Panc1 (cell line): ENCODE results near the gene OAS1. TPM values are rescaled to one million over a fixed set of nuclear protein-coding genes. Genes with fewer than 3 reads are reported as not detected.

Experiments used
- ATAC-seq: fragments of 200-7000 bp; cut with Tn5 transposase; 2 replicates; pipeline ENCODE4 v1.9.1; 2020; ENCODE audit warnings: mild to moderate bottlenecking, moderate library complexity
- BruUV-seq: library from RNA; stranded (reverse); fragments of 400-500 nt; replicated peaks from 2 replicates; lab custom pipeline; 2021; lab: Mats Ljungman, UMichigan
- CTCF ChIA-PET: fragments of 300-600 bp; sonication (Branson Sonifier 250); formaldehyde crosslinking; loops from one replicate; lab custom pipeline; 2022; ENCODE audit warnings: antibody characterized with exemption; lab: Charles Lee
- POLR2A ChIA-PET: fragments of 300-600 bp; sonication (Branson Sonifier 250); formaldehyde crosslinking; loops from one replicate; lab custom pipeline; 2022; ENCODE audit warnings: antibody characterized with exemption; lab: Charles Lee
- DNase-seq: peaks from one replicate; pipeline ENCODE4 v3.0.0-alpha.2; 2010; ENCODE audit warnings: low read depth, low spot score
- H3K27ac ChIP-seq: 2 replicates; pipeline ENCODE4 v1.5.1; 2011; ENCODE audit warnings: mild to moderate bottlenecking, low read length, inconsistent platforms
- H3K27me3 ChIP-seq: fragments of 200-500 bp; sonication (Bioruptor generic); 2 replicates; pipeline ENCODE4 v1.6.0; 2014; ENCODE audit warnings: low read length, inconsistent platforms; ENCODE audit not compliant: control insufficient read depth, insufficient read depth
- H3K36me3 ChIP-seq: fragments of 200-500 bp; sonication (Bioruptor generic); 2 replicates; pipeline ENCODE4 v1.5.1; 2014; ENCODE audit warnings: inconsistent platforms, mild to moderate bottlenecking, low read length, moderate library complexity; ENCODE audit not compliant: control insufficient read depth, insufficient read depth
- H3K4me1 ChIP-seq: 2 replicates; pipeline ENCODE4 v1.5.1; 2011; ENCODE audit warnings: inconsistent platforms, mild to moderate bottlenecking, low read length, moderate library complexity; ENCODE audit not compliant: control insufficient read depth, insufficient read depth
- H3K4me3 ChIP-seq, 2 experiments: 2 replicates each; pipeline ENCODE4 v1.5.1; 2011 to 2012; ENCODE audit warnings: low read depth in 2 of 2, low read length in 2 of 2, mild to moderate bottlenecking in 2 of 2, inconsistent platforms in 1 of 2, moderate library complexity in 1 of 2
- H3K9me3 ChIP-seq: fragments of 200-500 bp; sonication (Bioruptor generic); 2 replicates; pipeline ENCODE4 v1.5.1; 2014; ENCODE audit warnings: low read depth, mild to moderate bottlenecking, inconsistent platforms, low read length, moderate library complexity; ENCODE audit not compliant: control insufficient read depth, insufficient read depth
- POLR2AphosphoS5 ChIP-seq: IDR thresholded peaks from 2 replicates; pipeline ENCODE4 v1.6.1; 2012; ENCODE audit warnings: mild to moderate bottlenecking, low read depth, low read length, moderate library complexity
- SIN3A ChIP-seq: IDR thresholded peaks from 2 replicates; pipeline ENCODE4 v1.6.1; 2012; ENCODE audit warnings: low read depth, mild to moderate bottlenecking, low read length, moderate library complexity, borderline replicate concordance; ENCODE audit not compliant: insufficient read depth
- TCF7L2 ChIP-seq: IDR thresholded peaks from 2 replicates; pipeline ENCODE4 v1.6.1; 2011; ENCODE audit warnings: mild to moderate bottlenecking, low read depth, low read length, inconsistent platforms
- in situ Hi-C: cut with HindIII; loops from 2 replicates; pipeline ENCODE4 v1.10.0; 2016; ENCODE audit warnings: low sequenced_read_pairs, low pct_unique_long_range_greater_than_20kb
- intact Hi-C: fragments of 100-400 bp; cut with micrococcal nuclease; formaldehyde crosslinking; loops from one replicate; pipeline ENCODE4 v1.10.0; 2022; ENCODE audit not compliant: unreplicated experiment
- total RNA-seq: library from RNA; stranded (reverse); gene quantifications from one replicate; pipeline ENCODE4 v1.2.1, GENCODE V29; 2021; ENCODE audit not compliant: unreplicated experiment
- TF ChIP-seq, protein P1 (sequence below): fragments of 450-650 bp; IDR thresholded peaks from 2 replicates; pipeline ENCODE4 v1.5.1; 2017; ENCODE audit warnings: mild to moderate bottlenecking
- TF ChIP-seq, protein P2 (sequence below), 2 experiments: IDR thresholded peaks; 2 replicates each; pipeline ENCODE4 v1.6.1; 2011 to 2012; ENCODE audit warnings: low read depth in 2 of 2, control low read depth in 1 of 2, low read length in 1 of 2, mild to moderate bottlenecking in 1 of 2, moderate library complexity in 1 of 2; ENCODE audit not compliant: insufficient read depth in 1 of 2

OAS1 gene
- total RNA-seq, 1 experiment from 2014 or later, result 4.5 TPM

DNA sequence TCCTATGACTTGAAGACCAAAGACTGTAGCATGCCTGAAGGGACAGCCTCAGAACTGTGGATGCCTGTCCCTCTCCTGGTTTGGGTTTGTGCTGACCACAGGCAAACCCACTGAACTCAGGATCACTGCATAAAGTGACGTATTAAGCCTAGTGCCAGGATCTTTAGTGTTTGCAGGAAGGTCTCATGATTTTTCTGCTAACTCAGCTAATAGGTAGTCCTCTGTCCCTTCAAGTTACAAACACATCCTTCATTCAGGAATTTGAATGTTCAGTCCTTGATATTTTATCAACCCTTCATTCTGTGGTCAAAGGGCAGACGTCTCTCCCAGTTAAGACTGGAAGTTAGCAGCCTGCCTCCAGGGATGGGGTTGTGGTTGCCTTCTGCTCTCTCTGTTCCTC is 21.2 kb downstream of the OAS1 start:
- H3K27ac ChIP-seq, result no peak overlapping the region
- intact Hi-C loops (no loop called here), in situ Hi-C loops (no loop called here)
- no peaks in the 10 kb centered on the region for H3K36me3 ChIP-seq
- TF ChIP-seq, protein P1, sequence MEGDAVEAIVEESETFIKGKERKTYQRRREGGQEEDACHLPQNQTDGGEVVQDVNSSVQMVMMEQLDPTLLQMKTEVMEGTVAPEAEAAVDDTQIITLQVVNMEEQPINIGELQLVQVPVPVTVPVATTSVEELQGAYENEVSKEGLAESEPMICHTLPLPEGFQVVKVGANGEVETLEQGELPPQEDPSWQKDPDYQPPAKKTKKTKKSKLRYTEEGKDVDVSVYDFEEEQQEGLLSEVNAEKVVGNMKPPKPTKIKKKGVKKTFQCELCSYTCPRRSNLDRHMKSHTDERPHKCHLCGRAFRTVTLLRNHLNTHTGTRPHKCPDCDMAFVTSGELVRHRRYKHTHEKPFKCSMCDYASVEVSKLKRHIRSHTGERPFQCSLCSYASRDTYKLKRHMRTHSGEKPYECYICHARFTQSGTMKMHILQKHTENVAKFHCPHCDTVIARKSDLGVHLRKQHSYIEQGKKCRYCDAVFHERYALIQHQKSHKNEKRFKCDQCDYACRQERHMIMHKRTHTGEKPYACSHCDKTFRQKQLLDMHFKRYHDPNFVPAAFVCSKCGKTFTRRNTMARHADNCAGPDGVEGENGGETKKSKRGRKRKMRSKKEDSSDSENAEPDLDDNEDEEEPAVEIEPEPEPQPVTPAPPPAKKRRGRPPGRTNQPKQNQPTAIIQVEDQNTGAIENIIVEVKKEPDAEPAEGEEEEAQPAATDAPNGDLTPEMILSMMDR, result no peak
- TF ChIP-seq POLR2AphosphoS5, result no peak
- TF ChIP-seq, protein P2, sequence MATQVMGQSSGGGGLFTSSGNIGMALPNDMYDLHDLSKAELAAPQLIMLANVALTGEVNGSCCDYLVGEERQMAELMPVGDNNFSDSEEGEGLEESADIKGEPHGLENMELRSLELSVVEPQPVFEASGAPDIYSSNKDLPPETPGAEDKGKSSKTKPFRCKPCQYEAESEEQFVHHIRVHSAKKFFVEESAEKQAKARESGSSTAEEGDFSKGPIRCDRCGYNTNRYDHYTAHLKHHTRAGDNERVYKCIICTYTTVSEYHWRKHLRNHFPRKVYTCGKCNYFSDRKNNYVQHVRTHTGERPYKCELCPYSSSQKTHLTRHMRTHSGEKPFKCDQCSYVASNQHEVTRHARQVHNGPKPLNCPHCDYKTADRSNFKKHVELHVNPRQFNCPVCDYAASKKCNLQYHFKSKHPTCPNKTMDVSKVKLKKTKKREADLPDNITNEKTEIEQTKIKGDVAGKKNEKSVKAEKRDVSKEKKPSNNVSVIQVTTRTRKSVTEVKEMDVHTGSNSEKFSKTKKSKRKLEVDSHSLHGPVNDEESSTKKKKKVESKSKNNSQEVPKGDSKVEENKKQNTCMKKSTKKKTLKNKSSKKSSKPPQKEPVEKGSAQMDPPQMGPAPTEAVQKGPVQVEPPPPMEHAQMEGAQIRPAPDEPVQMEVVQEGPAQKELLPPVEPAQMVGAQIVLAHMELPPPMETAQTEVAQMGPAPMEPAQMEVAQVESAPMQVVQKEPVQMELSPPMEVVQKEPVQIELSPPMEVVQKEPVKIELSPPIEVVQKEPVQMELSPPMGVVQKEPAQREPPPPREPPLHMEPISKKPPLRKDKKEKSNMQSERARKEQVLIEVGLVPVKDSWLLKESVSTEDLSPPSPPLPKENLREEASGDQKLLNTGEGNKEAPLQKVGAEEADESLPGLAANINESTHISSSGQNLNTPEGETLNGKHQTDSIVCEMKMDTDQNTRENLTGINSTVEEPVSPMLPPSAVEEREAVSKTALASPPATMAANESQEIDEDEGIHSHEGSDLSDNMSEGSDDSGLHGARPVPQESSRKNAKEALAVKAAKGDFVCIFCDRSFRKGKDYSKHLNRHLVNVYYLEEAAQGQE (IDR thresholded peaks at IDR 0.05; ENCODE audit: insufficient read depth in 1 of 2, low read depth in 2 of 2, low read length in 1 of 2), result no peak
- no peak for TF ChIP-seq TCF7L2
- TF ChIP-seq SIN3A, result no peak
- ATAC-seq (no peak), DNase-seq (no peak)
- peaks cover 4% of the 10 kb centered on the region; the same call in 1 of the 2 replicates for H3K27me3 ChIP-seq
- ChIA-PET CTCF (no interaction called here), POLR2A (no interaction called here)
- H3K4me3 ChIP-seq, result no peak overlapping the region
- BruUV-seq, result no TSS peak
- no peaks in the 10 kb centered on the region for H3K9me3 ChIP-seq
- H3K4me1 ChIP-seq, result 0 out of 2 replicates have a peak, but pooled peaks cover 1% of the 10 kb centered on the region

DNA sequence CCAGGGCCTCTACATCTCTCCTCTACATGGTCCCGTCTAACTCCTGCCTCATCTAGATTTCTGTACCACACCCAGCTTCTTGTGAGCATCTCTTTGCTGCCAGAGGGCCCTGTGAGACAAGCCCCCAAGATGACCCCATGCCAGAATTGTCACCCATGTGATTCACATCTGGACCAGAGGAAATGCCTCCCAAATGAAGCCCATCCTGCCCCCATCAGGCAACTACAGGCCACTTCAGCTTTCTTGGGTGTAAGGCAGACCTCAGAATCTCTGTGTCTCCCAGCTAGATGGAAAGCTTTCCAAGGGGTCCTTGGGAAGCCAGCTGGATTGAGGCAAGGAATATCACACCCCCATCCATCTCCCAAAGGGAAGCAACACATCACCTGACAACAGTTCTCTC is 22.2 kb downstream of the OAS1 start:
- Histone ChIP-seq H3K4me1 (0 out of 2 replicates have a peak, but pooled peaks cover 4% of the 10 kb centered on the region), H3K36me3 (no peaks in the 10 kb centered on the region), H3K27ac (no peak overlapping the region), H3K27me3 (no peaks in the 10 kb centered on the region; the same call in 1 of the 2 replicates), H3K4me3 (no peak overlapping the region), H3K9me3 (no peaks in the 10 kb centered on the region)
- TF ChIP-seq, protein P1, result no peak
- TF ChIP-seq, protein P2 (IDR thresholded peaks at IDR 0.05; ENCODE audit: insufficient read depth in 1 of 2, low read depth in 2 of 2, low read length in 1 of 2), result no peak
- TF ChIP-seq SIN3A (no peak), POLR2AphosphoS5 (no peak), TCF7L2 (no peak)
- no TSS peak for BruUV-seq
- DNase-seq (no peak), ATAC-seq (no peak)
- CTCF ChIA-PET, result no interaction called here
- in situ Hi-C loops, result no loop called here
- POLR2A ChIA-PET, result no interaction called here
- intact Hi-C loops, result no loop called here
